ENCODE results near the gene ATF3.

DNA sequence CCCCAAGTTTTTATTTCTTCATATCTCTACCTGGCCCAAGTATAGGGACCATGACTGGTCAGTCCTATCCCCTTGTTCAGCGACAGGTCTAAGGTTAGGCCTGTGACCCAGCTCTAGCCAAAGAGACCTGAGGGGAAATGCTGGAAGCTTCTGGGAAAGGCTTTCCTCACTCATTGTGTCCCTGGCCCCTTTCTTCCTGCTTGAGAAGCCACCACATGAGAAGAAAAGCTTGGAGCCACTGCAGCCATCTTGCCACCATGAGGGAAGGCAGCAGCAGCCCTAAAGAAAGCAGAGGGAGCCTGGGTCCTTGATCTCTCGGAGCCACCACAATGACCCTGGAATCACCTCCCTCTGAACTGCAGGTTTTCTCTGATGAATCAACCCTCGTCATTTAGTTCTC, 43.4 kb downstream of the ATF3 start:
- TF ChIP-seq CTCF (IDR thresholded peaks at IDR 0.05): no peak
- TF ChIP-seq POLR2A (IDR thresholded peaks at IDR 0.05): no peak

Measured in esophagus squamous epithelium (tissue), 4 donors.